Measurements from ENCODE around the gene RNF2. TPM values are rescaled to one million over a fixed set of nuclear protein-coding genes. Genes with fewer than 3 reads are reported as not detected.

The RNF2 gene
- total and polyA plus RNA-seq, 2 donors, result 9.8 to 19.3 TPM

DNA sequence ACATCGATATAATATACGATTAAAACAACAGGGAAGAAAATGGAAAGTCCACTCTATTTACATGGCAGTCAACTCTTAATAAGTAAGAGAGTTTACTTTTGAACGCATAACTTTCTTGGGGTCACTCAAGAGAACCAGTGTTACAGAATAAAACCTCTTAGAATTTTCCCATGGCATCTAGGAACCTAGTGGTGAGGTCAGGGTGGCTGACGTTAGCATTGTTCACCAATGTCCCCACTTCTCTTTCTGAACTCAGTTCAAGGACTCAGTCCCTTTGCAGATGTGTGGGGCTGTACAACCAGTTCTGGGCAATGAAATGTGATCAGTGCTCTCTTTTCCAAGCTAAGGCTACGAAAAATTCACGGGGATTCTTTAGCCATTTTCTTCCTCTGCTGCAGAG is 2.6 kb upstream of the RNF2 start:
- Histone ChIP-seq H3K4me3 (ENCODE audit: low read length in 2 of 2) (no peak overlapping the region), H3K4me1 (ENCODE audit: control insufficient read depth in 2 of 2, insufficient read depth in 2 of 2, low read length in 2 of 2) (peaks cover 0 to 2% of the 10 kb centered on the region in 2 donors), H3K27me3 (ENCODE audit: control insufficient read depth in 2 of 2, insufficient read depth in 1 of 2, low read length in 1 of 2) (no peaks in the 10 kb centered on the region), H3K9me3 (ENCODE audit: control insufficient read depth in 2 of 2, insufficient read depth in 1 of 2, low read length in 1 of 2) (no peaks in the 10 kb centered on the region), H3K27ac (ENCODE audit: low read depth in 1 of 2, low read length in 1 of 2) (no peak overlapping the region), H3K36me3 (ENCODE audit: control insufficient read depth in 2 of 2, insufficient read depth in 2 of 2, low read length in 1 of 2) (no peaks in the 10 kb centered on the region)
- no peak for DNase-seq (ENCODE audit: low read depth in 6 of 9, low spot score in 9 of 9)
- WGBS, result 93% methylated on average over 6 of the region's 6 CpGs

DNA sequence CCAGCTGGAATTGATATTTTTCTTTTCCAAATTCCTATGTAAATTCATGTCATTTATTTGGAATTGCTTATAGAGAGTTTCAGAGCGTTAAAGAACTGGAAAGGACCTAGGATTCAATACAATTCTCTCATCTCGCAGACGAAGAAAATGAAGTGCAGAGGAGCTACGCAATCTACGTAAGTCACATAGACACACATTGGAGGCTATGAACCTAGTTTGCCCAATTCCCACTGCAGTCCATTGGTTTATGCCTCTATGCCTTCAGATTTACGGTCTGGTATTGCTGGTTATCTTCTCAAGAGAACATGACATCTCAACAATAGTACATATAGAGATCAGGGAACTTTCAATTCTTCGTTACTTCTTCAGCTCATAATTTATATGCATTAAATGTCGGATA is 971 bp upstream of the RNF2 start:
- H3K36me3 ChIP-seq (ENCODE audit: control insufficient read depth in 2 of 2, insufficient read depth in 2 of 2, low read length in 1 of 2), result no peaks in the 10 kb centered on the region
- 98% methylated on average over 8 of the region's 8 CpGs for WGBS
- no peak overlapping the region for H3K4me3 ChIP-seq (ENCODE audit: low read length in 2 of 2)

DNA sequence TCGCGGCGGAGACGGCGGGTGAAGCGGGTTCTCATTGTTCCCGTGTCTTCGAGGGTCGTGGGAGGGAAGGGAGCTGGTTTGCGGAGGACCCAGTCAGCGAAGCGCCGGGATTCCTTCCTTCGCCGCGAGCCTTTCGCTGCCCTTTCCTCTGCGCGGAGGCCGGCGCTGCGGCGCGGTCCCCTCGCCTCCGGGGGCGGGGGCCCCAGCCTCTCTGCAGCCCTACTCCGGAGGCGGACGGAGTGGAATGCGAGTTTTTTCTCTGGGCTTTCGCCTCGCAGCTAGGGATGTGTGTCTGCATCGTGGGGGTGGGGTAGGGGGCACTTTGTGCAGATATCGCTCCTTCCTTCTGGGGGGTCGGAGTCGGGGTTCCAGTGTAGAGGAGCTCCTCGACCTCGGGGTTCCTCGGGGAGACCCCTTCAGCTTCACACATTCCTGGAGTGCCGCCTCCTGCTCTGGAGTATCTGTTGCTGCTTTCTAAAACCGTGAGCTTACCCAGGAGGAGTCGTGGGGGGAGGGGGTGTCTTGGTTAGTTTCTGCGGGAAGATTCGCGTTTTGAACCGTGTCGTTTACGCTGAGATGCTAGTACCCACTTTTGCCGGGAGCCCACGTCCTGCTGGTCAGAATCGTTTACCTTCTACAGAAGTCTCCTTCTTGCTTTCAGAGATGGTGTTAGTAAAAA is 595 bp downstream of the RNF2 start:
- H3K27ac ChIP-seq (ENCODE audit: low read depth in 1 of 2, low read length in 1 of 2), result peak overlapping the region; percentile 49 to 74
- peak overlapping the region; percentile 73 to 91 for H3K4me3 ChIP-seq (ENCODE audit: low read length in 2 of 2)
- H3K27me3 ChIP-seq (ENCODE audit: control insufficient read depth in 2 of 2, insufficient read depth in 1 of 2, low read length in 1 of 2), result no peaks in the 10 kb centered on the region
- peak in 7 of 9 donors; percentile 17 to 54 (median 25) for DNase-seq (ENCODE audit: low read depth in 6 of 9, low spot score in 9 of 9)
- no peaks in the 10 kb centered on the region for H3K9me3 ChIP-seq (ENCODE audit: control insufficient read depth in 2 of 2, insufficient read depth in 1 of 2, low read length in 1 of 2)
- H3K4me1 ChIP-seq (ENCODE audit: control insufficient read depth in 2 of 2, insufficient read depth in 2 of 2, low read length in 2 of 2), result peaks cover 0 to 2% of the 10 kb centered on the region in 2 donors
- H3K36me3 ChIP-seq (ENCODE audit: control insufficient read depth in 2 of 2, insufficient read depth in 2 of 2, low read length in 1 of 2), result no peaks in the 10 kb centered on the region
- under 1% methylated on average over 52 of the region's 52 CpGs for WGBS

More for the DNA sequence above, 971 bp upstream of the RNF2 start:
- H3K4me1 ChIP-seq (ENCODE audit: control insufficient read depth in 2 of 2, insufficient read depth in 2 of 2, low read length in 2 of 2), result peaks cover 0 to 2% of the 10 kb centered on the region in 2 donors
- DNase-seq (ENCODE audit: low read depth in 6 of 9, low spot score in 9 of 9), result peak in 1 of 9 donors; percentile 12
- no peaks in the 10 kb centered on the region for H3K27me3 ChIP-seq (ENCODE audit: control insufficient read depth in 2 of 2, insufficient read depth in 1 of 2, low read length in 1 of 2)
- H3K27ac ChIP-seq (ENCODE audit: low read depth in 1 of 2, low read length in 1 of 2), result no peak overlapping the region
- H3K9me3 ChIP-seq (ENCODE audit: control insufficient read depth in 2 of 2, insufficient read depth in 1 of 2, low read length in 1 of 2), result no peaks in the 10 kb centered on the region

DNA sequence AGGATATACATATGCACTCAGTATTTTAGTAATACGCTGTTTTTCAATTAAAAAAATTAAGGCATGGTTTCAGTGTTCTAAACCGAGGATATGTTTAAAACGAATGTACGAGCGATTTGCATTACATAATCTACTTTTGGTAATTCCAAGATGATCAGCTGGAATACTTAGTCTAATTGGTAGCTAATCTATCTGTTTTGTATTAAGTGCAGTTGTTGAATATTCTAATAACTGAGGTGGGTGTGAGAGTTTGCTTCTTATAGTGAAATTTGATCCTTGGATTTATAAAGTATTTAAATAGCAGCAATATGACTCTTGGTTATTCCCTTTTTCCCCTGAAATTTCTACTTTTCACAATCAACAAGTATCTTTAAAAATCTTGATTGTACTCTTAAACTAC is 1.3 kb downstream of the RNF2 start:
- H3K27ac ChIP-seq (ENCODE audit: low read depth in 1 of 2, low read length in 1 of 2), result no peak overlapping the region
- 3% methylated on average over 5 of the region's 5 CpGs for WGBS

DNA sequence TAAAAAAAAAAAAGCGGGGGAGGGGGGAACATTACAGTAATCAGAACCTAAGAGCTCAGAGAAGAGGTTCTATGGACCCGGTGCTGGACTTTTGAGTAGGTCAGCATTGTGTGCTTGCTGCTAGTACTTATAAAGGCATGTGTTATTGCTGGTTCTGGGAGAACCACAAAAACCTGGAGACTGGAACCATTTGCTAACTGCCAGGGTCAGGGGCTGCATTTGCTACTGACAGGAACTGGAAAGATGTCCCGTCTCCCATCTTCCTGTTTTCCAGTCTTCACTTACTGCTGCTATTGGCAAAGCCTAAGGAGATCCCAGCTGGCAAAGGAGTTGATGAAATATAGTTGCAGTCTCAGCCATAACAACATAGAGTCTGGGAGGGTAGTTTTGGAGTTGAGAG is 4.3 kb downstream of the RNF2 start:
- H3K27me3 ChIP-seq (ENCODE audit: control insufficient read depth in 2 of 2, insufficient read depth in 1 of 2, low read length in 1 of 2), result no peaks in the 10 kb centered on the region
- no peak overlapping the region for H3K27ac ChIP-seq (ENCODE audit: low read depth in 1 of 2, low read length in 1 of 2)
- peaks cover 0 to 2% of the 10 kb centered on the region in 2 donors for H3K4me1 ChIP-seq (ENCODE audit: control insufficient read depth in 2 of 2, insufficient read depth in 2 of 2, low read length in 2 of 2)
- WGBS, result 98% methylated on average over 3 of the region's 3 CpGs
- no peak overlapping the region for H3K4me3 ChIP-seq (ENCODE audit: low read length in 2 of 2)
- no peaks in the 10 kb centered on the region for H3K36me3 ChIP-seq (ENCODE audit: control insufficient read depth in 2 of 2, insufficient read depth in 2 of 2, low read length in 1 of 2)
- DNase-seq (ENCODE audit: low read depth in 6 of 9, low spot score in 9 of 9), result no peak
- H3K9me3 ChIP-seq (ENCODE audit: control insufficient read depth in 2 of 2, insufficient read depth in 1 of 2, low read length in 1 of 2), result no peaks in the 10 kb centered on the region

More for the DNA sequence above, 1.3 kb downstream of the RNF2 start:
- Histone ChIP-seq H3K4me1 (ENCODE audit: control insufficient read depth in 2 of 2, insufficient read depth in 2 of 2, low read length in 2 of 2) (peaks cover 0 to 2% of the 10 kb centered on the region in 2 donors), H3K36me3 (ENCODE audit: control insufficient read depth in 2 of 2, insufficient read depth in 2 of 2, low read length in 1 of 2) (no peaks in the 10 kb centered on the region), H3K4me3 (ENCODE audit: low read length in 2 of 2) (peak overlapping the region; percentile 73 to 91), H3K27me3 (ENCODE audit: control insufficient read depth in 2 of 2, insufficient read depth in 1 of 2, low read length in 1 of 2) (no peaks in the 10 kb centered on the region), H3K9me3 (ENCODE audit: control insufficient read depth in 2 of 2, insufficient read depth in 1 of 2, low read length in 1 of 2) (no peaks in the 10 kb centered on the region)
- no peak for DNase-seq (ENCODE audit: low read depth in 6 of 9, low spot score in 9 of 9)

DNA sequence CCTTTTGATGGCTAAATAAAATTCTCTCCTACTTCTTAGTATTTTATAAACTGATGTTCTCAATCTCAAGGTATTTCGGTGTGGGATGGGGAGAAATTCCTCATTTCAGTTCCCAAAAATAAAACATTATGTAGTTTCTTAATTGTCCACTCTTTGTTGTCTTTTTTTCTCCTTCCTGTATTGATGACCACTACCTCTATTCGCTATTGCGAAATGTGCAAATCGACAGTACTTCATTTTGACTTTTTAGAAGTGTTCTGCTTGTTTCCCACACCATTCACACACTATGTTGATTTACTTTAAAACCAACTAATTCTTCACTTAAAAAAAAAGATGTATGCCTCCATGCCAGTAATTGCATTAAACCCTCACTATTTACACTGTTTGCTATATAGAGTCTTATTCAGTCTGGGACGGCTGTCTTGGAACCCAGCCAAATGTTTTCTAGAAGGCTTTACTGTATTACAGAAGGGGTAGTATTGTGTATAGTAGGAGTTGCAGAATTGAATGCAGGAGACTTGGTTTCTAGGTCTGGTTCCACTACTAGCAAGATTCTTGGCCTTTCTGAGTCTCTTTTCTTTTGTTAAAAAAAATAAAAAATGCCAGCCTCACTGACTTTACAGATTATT is 5.6 kb downstream of the RNF2 start:
- DNase-seq (ENCODE audit: low read depth in 6 of 9, low spot score in 9 of 9), result no peak
- no peak overlapping the region for H3K4me3 ChIP-seq (ENCODE audit: low read length in 2 of 2)

DNA sequence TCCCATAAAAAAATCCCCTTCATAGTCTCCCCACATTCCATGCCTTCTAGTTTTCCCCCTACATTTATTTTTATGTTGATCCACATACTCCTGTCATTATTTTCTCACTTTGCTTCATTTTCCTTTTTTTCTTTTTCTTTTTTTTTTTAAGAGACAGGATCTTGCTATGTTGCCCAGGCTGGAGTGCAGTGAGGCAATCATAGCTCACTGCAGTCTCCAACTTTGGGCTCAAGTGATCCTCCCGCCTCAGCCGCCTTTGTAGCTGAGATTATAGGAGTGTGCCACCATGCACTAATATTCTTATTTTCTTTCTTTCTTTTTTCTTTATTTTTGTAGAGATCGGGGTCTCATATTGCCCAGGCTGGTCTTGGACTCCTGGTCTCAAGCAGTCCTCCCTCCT is 7.8 kb downstream of the RNF2 start:
- no peak overlapping the region for H3K4me3 ChIP-seq (ENCODE audit: low read length in 2 of 2)
- H3K4me1 ChIP-seq (ENCODE audit: control insufficient read depth in 2 of 2, insufficient read depth in 2 of 2, low read length in 2 of 2), result no peaks in the 10 kb centered on the region
- no peak overlapping the region for H3K27ac ChIP-seq (ENCODE audit: low read depth in 1 of 2, low read length in 1 of 2)
- 98% methylated on average over 3 of the region's 3 CpGs for WGBS
- no peaks in the 10 kb centered on the region for H3K36me3 ChIP-seq (ENCODE audit: control insufficient read depth in 2 of 2, insufficient read depth in 2 of 2, low read length in 1 of 2)
- no peaks in the 10 kb centered on the region for H3K9me3 ChIP-seq (ENCODE audit: control insufficient read depth in 2 of 2, insufficient read depth in 1 of 2, low read length in 1 of 2)
- no peaks in the 10 kb centered on the region for H3K27me3 ChIP-seq (ENCODE audit: control insufficient read depth in 2 of 2, insufficient read depth in 1 of 2, low read length in 1 of 2)
- DNase-seq (ENCODE audit: low read depth in 6 of 9, low spot score in 9 of 9), result no peak

More for the DNA sequence above, 5.6 kb downstream of the RNF2 start:
- H3K36me3 ChIP-seq (ENCODE audit: control insufficient read depth in 2 of 2, insufficient read depth in 2 of 2, low read length in 1 of 2), result no peaks in the 10 kb centered on the region
- no peaks in the 10 kb centered on the region for H3K4me1 ChIP-seq (ENCODE audit: control insufficient read depth in 2 of 2, insufficient read depth in 2 of 2, low read length in 2 of 2)
- H3K27me3 ChIP-seq (ENCODE audit: control insufficient read depth in 2 of 2, insufficient read depth in 1 of 2, low read length in 1 of 2), result no peaks in the 10 kb centered on the region
- no peaks in the 10 kb centered on the region for H3K9me3 ChIP-seq (ENCODE audit: control insufficient read depth in 2 of 2, insufficient read depth in 1 of 2, low read length in 1 of 2)
- H3K27ac ChIP-seq (ENCODE audit: low read depth in 1 of 2, low read length in 1 of 2), result no peak overlapping the region
- WGBS, result 86% methylated on average over 5 of the region's 5 CpGs

DNA sequence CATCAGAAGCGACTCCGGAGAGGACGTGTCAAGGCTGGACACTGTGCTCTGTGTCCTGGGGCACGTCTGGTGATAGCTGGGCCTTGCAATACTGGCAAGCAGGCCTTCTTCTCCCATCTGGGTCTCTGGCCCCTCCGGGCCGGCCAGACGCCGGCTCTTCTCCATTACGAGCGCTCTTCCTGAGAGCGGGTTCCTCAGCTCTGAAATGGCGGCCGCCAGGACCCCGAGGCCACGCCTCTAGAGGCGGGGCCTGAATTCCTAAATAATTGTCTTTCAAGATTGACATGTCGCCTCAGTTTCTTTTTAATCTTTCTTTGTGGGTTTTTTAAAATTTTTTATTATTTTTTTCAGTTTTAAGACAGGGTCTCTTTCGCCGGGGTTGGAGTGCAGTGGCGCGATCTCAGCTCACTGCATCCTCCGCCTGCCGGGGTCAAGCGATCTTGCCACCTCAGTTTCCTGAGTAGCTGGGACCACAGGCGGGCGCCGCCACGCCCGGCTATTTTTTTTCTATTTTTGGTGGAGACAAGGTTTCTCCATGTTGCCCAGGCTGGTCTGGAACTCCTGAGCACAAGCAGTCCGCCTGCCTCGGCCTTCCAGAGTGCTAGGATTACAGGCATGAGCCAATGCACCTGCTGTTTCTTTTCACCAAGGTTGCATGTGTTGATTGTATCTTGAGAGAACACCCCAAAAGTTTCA is 9.2 kb downstream of the RNF2 start:
- no peak for DNase-seq (ENCODE audit: low read depth in 6 of 9, low spot score in 9 of 9)
- 98% methylated on average over 31 of the region's 31 CpGs for WGBS
- no peaks in the 10 kb centered on the region for H3K36me3 ChIP-seq (ENCODE audit: control insufficient read depth in 2 of 2, insufficient read depth in 2 of 2, low read length in 1 of 2)
- H3K4me1 ChIP-seq (ENCODE audit: control insufficient read depth in 2 of 2, insufficient read depth in 2 of 2, low read length in 2 of 2), result no peaks in the 10 kb centered on the region
- H3K27ac ChIP-seq (ENCODE audit: low read depth in 1 of 2, low read length in 1 of 2), result no peak overlapping the region
- H3K27me3 ChIP-seq (ENCODE audit: control insufficient read depth in 2 of 2, insufficient read depth in 1 of 2, low read length in 1 of 2), result no peaks in the 10 kb centered on the region
- H3K9me3 ChIP-seq (ENCODE audit: control insufficient read depth in 2 of 2, insufficient read depth in 1 of 2, low read length in 1 of 2), result no peaks in the 10 kb centered on the region
- no peak overlapping the region for H3K4me3 ChIP-seq (ENCODE audit: low read length in 2 of 2)

DNA sequence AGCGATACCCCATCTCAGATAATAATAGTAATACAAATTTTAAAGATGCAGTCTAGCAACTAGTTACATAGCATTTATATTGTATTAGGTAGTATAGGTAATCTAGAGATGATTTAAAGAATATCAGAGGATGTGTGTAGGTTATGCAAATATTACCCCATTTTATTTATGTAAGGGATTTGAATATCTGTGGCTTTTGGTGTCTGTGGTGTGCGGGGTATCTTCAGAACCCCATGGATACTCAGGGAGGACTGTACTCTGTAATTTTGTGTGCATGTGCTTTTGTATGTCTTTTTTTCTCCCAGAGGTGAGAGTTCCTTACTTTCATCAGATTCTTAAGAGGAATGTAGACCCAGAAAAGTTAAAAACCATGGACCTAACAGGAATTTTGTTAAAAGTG is 12.8 kb downstream of the RNF2 start:
- Histone ChIP-seq H3K27ac (ENCODE audit: low read depth in 1 of 2, low read length in 1 of 2) (no peak overlapping the region), H3K4me1 (ENCODE audit: control insufficient read depth in 2 of 2, insufficient read depth in 2 of 2, low read length in 2 of 2) (no peaks in the 10 kb centered on the region), H3K27me3 (ENCODE audit: control insufficient read depth in 2 of 2, insufficient read depth in 1 of 2, low read length in 1 of 2) (no peaks in the 10 kb centered on the region), H3K4me3 (ENCODE audit: low read length in 2 of 2) (no peak overlapping the region), H3K9me3 (ENCODE audit: control insufficient read depth in 2 of 2, insufficient read depth in 1 of 2, low read length in 1 of 2) (no peaks in the 10 kb centered on the region), H3K36me3 (ENCODE audit: control insufficient read depth in 2 of 2, insufficient read depth in 2 of 2, low read length in 1 of 2) (no peaks in the 10 kb centered on the region)
- WGBS, result 78% methylated on average over 2 of the region's 2 CpGs
- DNase-seq (ENCODE audit: low read depth in 6 of 9, low spot score in 9 of 9), result no peak

Measured in thymus (tissue), 11 donors.